OCI-LY3 (cell line): ENCODE results near the gene PREX1.

Experiments used
- CTCF ChIP-seq: fragments of 200-600, 300-600 bp; sonication (generic); IDR thresholded peaks from 2 replicates; pipeline ENCODE4 v1.5.1; 2014; ENCODE audit warnings: antibody characterized with exemption, low read length, low read depth
- EZH2phosphoT487 ChIP-seq: fragments of 200-600 bp; shearing (Covaris generic); IDR thresholded peaks from 2 replicates; pipeline ENCODE4 v1.6.1; 2018; ENCODE audit warnings: antibody characterized with exemption, mixed run types, low read depth

DNA sequence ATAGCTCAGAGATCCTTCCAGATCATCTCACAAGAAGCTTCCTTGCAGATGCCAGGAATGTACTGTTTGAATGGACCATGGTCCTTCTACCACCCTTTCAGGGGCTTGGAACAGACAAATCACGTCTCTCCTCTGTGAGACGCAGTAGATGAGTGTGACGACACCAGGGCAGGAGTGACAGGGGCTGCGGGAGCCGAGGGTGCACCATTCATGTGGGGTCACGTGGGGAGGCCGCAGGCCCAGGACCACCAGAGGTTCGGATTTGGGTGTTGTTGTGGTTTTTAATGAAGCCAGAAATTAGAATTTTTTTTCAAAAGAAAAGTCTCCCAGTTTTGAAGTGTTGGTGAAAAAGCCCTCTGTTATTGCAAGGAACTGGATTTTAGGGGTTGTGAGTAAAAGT is 79.2 kb downstream of the PREX1 start:
- TF ChIP-seq CTCF (no peak), EZH2phosphoT487 (no peak)
